ENCODE measurements around the gene MRPL18.
"Not testable (repeated sequence)": the region's sequence is repeated elsewhere in the genome, so short reads cannot be mapped to it uniquely, and the experiment has no call there.

The MRPL18 gene

DNA sequence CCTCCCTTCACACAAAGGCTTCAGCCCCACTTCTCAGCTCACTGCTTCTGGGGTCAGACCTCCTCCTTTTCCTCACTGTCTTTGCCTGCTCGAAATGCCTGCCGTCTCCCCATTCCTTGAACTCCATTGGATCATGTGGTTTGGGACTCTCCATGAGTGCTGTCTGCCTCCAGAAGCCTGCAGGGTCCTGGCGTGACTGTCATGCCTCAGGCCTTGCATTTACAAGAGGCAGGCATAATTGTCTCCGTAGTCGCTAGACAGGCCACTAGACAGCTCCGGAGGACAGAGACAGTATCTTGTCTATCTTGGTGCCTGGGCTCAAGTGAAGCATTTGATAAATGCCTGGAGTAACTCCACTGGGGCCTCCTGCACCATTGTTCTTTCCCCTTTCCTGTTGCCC lies 25.1 kb downstream of the MRPL18 start:
- no peak for DNase-seq (ENCODE audit: low read depth in 4 of 4, low spot score in 1 of 4)

DNA sequence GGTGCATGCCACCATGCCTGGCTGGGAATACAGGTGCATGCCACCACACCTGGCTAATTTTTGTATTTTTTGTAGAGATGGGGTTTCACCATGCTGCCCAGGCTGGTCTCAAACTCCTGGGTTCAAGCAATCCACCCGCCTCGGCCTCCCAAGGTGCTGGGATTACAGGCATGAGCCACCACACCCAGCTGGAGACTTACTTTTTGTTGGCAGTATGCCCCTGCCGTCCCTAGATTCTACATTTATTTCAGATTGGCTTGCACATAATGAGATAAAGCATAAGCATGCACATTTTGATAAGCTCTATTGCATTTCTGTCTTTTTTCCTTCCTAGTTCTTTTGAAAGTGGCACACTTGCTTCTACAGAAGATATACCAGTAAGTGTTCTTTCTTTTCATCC lies 26.5 kb downstream of the MRPL18 start:
- not testable (repeated sequence) for DNase-seq (ENCODE audit: low read depth in 4 of 4, low spot score in 1 of 4)

DNA sequence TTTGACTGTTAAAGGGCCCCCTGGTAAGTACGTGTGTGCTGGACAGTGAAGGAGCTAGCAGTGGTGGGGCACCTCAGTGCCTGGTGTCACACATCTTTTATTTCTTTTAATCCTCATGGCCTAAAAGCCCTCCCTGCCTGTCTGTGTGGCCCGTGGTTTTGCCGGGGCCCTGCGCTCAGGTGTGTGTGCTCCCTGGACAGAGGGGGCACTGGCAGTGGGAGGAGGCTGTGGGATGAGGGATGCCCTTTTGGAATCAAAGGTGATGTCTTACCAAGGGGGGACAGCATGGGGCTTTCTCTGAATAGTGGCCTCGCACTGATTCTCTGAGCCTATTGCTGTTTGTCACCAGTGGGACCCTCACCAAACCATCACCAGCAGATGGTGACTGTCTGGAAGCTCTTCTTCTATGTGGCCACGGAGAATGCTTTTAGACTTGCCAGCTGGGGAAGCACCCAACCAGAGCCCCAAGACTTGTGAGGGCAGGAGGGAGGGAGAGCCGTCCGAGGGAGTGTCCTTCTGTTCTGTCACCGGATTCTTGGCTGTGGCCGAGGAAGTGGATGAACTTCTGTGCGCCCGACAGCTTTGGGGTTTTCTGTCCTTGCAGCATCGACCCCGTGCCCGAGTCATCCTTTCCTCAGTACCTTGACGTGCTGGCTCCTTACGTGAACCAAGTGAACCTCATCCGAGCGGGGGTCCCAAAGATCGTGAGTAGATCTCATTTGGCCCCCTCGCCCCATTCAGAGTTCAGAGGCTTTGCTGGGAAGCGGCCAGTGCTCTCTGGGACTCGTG lies 27.9 kb downstream of the MRPL18 start:
- no peak for DNase-seq (ENCODE audit: low read depth in 4 of 4, low spot score in 1 of 4)

DNA sequence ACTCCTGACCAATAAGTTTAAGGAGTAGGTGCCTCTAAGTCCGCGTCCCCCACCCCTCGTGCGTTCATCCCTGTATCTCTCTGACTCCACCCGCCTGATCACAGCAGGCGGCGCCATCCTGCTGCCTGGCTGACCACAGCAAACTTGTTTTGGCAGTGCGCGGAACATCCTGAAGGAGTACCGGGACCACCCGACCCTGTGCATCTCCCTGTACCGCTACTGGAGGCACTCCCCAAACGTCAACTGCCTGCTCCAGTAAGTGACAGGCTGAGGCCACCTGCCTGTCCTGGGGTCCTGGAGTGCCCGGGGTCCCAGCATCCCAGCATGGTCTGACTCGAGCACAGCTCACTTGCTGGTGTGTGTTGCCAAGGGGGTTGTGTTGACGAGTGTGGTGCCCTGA lies 28.8 kb downstream of the MRPL18 start:
- no peak for DNase-seq (ENCODE audit: low read depth in 4 of 4, low spot score in 1 of 4)

DNA sequence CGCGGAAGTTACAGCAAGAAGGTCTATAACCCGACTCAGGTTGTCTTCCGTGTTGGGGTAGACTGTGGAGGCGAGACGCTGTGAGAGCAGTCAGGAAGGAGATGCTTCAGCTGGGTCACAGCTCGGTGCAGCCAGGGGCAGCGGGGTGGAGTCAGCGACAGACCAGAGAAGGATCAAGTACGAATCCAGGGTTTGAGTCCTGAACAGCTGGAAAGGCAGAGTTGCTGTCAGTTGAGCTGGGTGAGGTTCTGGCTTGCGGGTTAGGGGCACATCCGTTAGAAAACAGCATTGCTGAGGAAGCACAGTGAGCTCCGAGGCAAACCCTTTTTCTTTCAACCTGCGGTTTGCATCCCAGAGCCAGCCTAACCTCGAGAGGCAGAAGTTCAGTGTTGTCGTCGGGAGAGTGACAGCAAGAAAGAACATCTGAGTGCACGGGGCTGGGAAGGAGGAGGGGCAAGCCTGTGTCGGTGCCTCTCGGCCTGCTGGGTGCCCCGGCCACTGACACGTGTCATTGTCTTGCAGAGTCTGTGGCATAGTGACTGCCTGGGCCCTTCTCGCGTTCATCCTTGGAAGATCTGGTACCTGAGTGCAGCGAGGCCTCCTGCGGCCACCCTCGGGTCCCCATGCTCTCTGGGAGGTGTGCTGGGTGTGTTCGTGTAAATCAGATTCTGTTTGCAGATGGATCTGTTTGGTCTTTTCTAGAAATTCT lies 29.8 kb downstream of the MRPL18 start:
- no peak for DNase-seq (ENCODE audit: low read depth in 4 of 4, low spot score in 1 of 4)

DNA sequence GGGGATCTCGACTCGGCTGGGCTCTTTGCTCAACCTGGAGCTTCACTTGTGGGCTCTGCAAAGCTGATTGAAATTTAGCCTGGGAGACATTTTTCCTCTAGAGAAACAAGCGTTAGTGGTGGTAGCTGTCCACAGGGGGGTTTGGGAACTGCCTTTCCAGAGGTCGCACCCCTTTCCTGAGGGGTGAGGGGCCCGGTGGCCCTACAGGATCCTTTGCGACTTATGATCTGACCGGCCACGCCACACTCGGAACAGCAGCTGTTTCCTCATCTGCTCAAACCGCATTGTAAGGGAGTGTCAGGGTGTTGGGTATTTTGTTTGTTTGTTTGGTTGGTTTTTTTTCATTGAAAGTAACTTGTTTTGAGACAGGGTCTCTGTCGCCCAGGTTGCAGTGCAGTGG lies 30.9 kb downstream of the MRPL18 start:
- no peak for DNase-seq (ENCODE audit: low read depth in 4 of 4, low spot score in 1 of 4)

DNA sequence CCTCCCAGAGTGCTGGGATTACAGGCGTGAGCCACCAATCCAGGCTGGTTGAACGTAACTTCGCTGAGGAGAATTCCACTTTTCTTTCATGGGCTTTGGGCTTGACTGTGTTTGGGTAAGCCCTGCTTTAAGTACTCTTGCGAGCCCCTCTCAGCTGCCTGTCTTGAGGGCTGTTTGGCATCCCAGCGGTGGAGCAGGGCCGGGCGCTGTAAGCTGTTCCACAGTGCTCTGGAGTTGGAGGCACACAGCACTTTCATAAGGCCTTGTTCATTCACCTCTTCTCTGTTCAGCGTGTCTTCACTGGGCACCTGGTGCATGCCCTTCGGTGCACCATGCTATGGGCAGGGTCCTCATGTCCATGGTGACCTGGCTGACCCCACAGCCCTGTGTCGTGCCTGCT lies 31.5 kb downstream of the MRPL18 start:
- DNase-seq (ENCODE audit: low read depth in 4 of 4, low spot score in 1 of 4) = no peak

DNA sequence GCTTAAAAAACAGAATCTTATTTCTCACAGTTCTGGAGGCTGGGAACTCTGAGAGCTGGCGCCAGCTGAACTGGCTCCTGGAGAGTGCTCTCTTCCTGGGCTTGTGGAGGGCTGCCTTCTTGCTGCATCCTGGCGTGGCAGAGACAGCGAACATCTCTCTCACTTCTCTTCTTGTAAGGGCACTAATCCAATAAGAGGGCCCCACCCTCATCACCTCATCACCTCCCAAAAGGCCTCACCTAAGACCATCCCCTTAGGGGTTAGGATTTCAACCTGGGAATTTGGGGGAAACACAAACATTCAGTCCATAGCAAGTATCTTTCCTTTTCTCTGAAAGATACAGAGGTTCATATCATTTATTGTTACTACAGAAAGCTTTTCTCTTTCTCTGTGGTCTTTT lies 33.7 kb downstream of the MRPL18 start:
- DNase-seq (ENCODE audit: low read depth in 4 of 4, low spot score in 1 of 4) = no peak

DNA sequence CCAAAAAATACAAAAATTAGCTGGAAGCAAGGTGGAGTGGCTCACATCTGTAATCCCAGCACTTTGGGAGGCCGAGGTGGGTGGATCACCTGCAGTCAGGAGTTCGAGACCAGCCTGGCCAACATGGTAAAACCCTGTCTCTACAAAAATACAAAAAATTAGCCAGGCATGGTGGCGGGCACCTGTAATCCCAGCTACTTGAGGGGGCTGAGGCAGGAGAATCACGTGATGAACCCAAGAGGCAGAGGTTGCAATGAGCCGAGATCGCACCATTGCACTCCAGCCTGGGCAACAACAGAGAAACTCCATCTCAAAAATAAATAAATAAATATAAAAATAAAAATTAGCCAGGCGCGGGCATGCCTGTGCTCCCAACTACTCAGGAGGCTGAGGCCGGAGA lies 34.4 kb downstream of the MRPL18 start:
- DNase-seq (ENCODE audit: low read depth in 4 of 4, low spot score in 1 of 4) = not testable (repeated sequence)

DNA sequence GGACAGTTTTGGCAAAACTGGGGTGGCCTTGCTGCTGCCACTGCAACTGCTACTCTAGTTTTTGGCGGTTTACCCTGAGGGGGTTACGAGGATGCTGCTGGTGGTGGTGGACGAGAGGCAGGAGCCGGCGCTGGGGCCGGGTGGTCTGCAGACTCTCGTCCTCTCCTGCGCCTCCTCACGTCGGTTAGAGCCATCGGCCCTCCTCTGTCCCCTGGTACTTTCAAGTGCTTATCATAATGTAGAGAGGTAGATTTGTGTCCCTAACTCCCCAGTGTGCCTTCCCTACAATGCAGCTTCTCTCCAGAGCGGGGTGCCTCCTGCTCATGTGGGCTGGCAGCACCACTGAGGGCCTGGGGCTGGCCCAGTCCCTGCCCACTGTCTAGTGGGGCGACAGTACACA lies 35.7 kb downstream of the MRPL18 start:
- DNase-seq (ENCODE audit: low read depth in 4 of 4, low spot score in 1 of 4) = no peak

DNA sequence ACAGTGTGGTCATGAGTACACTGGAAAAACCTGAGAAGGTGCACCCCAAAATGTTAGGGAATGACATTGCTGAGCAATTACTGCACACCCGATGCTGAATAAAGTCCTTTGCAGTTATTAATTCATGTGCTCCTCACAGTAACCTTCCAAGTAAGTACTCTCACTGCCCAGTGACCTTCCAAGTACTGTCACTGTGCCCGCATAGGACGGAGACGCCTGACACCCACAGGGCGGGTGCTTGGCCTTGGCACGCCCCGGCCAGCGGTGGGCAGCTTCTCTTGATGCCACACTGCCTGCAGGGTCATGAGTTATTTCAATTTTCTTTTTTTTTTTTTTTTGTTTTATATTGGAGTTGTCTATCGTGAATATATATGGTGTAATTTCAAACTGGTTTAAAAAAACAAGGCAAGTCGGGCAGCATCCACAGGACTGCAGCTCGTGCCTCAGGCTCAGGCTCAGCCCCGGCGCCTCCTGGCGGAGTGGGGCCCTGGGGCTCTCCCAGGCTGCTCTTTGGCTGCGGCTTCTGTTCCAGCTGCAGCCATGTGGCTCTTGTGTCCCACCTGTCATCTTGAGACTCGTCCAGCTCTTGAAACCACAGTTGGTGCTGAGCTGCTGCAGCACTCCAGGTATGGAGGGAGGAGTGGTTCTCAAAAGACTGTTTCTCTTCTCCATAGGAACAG lies 36.8 kb downstream of the MRPL18 start:
- DNase-seq (ENCODE audit: low read depth in 4 of 4, low spot score in 1 of 4) = no peak

DNA sequence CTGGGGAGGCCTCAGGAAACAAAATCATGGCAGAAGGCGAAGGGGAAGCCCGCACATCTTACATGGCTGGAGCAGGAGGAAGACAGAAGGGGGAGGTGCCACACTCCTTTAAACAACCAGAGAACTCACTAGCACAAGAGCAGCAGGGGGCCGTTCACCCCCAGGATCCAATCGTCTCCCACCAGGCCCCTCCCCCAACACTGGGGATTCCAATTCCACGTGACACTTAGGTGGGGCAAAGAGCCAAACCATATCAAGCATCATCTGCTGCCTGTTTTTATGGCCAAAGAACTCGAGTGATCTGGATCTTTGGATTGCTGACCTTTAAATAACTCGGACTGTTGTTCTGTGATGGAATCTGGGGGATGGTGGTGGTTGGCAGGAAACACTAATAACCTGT lies 37.8 kb downstream of the MRPL18 start:
- no peak for DNase-seq (ENCODE audit: low read depth in 4 of 4, low spot score in 1 of 4)

DNA sequence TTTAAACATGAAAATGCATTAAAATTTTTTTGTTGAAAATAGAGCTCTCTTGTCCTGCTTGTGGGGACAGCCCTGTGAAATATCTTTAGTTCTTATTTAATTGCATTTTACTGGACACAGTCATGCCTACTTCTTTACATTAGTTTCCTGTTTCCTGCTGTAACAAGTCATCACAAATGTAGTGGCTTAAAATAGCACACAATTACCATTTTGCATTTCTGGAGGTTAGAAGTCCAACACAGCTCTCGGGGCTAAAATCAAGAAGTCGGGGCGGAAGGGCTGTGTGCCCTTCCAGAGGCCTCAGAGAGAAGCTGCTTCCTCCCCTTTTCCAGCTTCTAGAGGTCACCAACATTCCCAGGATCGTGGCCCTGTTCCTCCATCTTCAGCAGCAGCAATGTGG lies 39.3 kb downstream of the MRPL18 start:
- DNase-seq (ENCODE audit: low read depth in 4 of 4, low spot score in 1 of 4) = no peak

DNA sequence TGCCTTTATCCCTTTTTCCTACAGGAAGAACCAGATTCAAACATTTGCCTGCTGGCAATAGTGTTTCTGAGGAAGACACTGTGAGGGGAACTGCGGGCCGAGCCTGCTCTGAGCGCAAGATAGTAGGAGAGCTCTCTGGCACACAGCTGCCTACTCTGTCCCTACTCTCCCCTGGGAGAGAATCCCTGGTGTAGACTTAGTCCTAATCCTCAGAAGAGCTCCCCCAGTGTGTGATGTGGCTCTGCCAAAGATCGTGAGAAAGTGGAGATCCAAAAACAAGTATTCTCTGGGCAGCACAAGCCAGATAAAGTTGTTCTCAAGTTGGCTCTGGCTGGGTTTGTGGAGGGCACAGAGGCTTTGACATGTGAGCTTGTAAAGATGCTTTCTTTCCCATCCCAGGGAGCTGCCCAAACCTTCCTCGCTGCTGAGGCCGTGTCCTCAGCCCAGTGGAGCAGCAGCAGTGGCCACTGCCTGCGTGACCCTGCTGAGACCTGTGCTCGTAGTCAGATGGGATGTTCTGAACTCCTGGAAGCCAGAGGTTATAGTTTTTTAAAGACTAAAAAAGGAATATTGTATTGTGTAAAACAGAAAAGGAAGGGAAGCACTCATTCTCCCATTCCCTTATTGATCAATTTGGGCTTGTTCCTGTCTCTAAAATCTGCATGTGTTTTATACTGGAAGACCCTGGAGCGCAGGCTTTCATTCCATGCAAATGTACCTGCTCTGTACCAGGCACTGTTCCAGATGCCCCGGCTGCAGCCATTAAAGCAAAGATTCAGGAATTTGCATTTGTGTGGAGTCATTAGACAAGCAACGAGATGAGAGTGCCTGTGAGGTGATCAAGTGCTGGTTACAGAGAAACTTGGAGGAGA lies 40.5 kb downstream of the MRPL18 start:
- DNase-seq (ENCODE audit: low read depth in 4 of 4, low spot score in 1 of 4) = no peak

DNA sequence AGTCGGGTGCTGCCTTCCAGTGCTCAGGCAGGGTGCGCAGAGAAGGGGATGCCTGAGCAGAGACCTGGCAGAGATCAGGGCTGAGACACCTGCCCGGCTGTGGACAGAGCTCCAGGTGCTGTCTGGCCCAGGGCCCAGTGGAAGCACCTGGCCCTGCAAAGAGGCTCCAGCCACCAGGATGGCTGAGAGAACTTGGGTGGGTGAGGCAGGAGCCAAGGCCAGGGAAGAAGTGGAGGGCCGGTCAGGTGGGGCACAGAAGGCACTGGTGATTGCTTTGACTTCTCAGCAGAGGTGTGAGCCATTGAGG lies 41.1 kb downstream of the MRPL18 start:
- DNase-seq (ENCODE audit: low read depth in 4 of 4, low spot score in 1 of 4) = no peak

DNA sequence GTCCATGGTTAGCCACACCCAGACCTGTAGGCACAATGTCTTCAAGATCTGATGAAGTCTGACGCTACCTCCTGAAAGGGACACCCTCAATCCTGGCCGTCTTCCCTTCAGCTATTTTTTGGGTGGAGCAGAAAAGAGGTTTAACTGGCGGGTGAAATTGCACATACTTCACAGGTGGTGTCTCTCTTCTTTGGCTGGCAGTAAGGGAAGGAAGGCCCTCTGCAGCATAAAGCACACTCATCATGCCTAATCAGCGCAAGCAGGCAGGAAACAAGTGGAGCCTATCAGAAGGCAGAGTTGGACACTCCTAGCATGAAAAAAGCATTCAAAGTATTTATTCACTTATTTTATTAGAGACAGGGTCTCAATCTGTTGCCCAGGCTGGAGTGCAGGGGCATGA lies 42.7 kb downstream of the MRPL18 start:
- DNase-seq (ENCODE audit: low read depth in 4 of 4, low spot score in 1 of 4) = no peak

DNA sequence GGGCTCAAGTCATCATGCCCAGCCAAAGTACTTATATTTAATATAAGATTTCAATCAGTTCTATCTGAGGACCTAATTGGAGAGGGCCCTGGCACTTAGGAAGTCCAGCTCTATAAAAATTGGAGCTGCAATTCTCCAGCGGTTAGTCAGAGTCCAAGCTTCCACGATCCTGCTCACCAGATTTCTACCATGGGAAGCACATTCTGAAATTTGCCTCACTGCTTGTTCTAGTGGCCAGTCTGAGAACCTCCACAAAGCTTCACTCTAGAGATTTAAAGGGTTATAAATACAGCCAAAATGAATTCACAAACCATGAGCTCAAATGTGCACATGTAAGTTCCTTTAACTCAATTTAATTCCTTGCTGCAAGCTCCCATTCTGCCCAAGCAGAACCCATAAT lies 43.3 kb downstream of the MRPL18 start:
- DNase-seq (ENCODE audit: low read depth in 4 of 4, low spot score in 1 of 4) = no peak

DNA sequence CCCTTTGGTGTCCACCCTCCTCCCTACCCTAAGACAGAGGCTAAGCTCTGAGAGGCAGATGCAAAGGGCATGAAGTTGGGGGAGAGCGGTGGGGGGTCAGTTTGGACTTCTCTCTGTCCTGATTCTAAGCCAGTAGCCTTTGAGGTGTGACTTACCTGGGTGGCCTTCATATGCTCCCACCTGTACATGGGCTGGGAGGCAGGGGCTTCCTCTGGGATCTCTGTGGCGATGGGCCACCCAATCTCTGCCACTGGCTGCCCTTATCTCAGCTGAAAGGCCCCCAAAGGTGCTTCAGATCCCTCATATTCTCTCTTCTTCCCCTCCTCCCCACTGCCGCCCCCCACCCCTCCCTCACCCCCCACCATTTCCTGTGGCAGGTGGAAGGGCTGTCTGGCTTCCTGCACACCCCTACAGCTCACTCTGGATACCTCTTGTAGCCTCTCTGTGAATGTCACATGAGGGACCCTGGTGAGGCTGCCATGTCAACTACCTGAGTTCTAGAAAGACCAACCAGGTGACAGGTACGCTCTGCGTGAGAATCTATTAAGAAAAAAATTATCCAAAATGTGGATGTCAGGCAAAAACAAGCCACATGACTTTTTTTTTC lies 43.8 kb downstream of the MRPL18 start:
- no peak for DNase-seq (ENCODE audit: low read depth in 4 of 4, low spot score in 1 of 4)

DNA sequence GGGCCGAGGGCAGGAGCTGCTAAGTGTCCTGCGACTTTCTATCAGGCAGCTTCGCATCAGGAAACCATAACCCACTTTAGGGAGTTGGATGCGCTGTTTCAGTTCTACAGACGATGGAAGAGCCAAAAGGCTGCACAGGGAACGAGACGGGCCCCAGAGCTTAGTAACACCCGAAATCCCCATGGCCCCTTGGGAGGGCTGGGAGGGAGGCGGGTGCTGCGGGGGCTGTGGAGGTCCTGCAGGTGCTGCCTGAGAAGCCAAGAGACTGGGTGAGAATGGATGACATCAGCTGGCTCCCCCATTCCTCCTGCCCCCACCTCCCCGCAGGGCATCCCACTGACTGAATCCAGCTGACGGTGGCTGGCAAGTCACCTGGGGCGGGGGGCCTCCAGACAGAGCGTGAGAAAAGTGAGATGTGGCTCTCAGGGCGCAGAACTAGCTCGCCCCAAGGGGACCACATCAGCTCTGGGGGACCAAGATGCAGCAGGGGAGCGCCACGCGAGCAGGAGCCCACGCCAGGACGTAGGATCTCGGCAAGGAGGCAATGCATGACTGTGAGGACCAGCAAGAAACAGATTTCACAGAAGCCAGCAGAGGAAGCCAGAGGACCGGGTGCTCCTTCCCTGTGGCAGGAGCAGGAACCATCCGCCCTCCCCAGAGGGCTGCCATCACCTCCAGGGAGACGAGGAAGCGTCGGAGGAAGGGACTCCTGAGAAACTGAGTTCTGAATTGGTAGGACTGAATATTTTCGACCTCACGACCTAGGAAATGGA lies 46.6 kb downstream of the MRPL18 start:
- no peak for DNase-seq (ENCODE audit: low read depth in 4 of 4, low spot score in 1 of 4)

DNA sequence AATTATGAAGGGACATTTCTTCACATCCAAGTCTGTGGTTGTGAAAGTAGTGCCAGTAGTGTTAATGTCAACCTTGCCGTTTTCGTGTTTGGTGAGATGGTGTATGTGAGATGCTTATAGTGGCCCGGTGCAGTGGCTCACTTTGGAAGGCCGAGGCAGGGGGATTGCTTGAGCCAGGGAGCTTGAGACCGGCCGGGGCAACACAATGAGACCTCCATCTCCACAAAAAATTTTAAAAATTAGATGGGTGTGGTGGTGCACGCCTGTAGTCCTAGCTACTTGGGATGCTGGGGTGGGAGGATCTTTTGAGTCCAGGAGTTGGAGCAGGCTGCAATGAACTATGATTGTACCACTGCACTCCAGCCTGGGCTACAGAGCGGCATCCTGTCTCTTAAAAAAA lies 47.2 kb downstream of the MRPL18 start:
- DNase-seq (ENCODE audit: low read depth in 4 of 4, low spot score in 1 of 4) = no peak
